ENCODE measurements around the gene SORCS2. TPM values are rescaled to one million over a fixed set of nuclear protein-coding genes. Genes with fewer than 3 reads are reported as not detected.

The SORCS2 gene
- total RNA-seq, 4 donors from 2014 or later: 0.48 to 1.8 (median 0.68) TPM; not detected in 1

DNA sequence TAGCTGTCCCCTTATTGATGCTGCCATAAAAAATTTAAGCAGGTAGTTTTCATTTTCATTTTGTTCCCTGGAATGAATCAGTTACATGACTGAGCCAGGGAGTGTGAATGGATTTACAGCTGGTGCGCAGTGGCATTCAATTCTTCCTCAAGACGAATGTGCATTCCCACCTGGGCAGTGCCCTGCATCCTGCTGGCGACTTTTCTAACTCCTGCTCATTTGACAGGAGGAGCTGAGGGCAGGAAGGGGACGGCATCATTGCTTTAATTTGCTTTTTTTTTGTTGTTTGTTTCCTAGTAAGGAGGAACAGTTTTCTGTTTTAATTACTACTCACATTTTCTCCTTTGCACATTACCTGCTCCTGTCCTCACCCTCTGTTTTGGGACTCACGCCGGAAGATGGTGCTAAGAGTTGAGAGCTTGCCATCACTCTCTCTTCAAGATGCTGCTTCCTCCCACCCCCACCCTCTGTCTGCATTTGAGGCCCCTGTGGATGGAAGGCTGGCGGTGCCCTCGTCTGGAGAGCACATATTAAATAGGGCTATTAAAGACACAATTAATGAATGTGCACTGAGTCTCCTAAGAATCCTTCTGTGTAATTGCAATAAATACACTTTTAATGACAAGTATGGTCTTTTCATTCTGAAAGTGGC lies 206.6 kb downstream of the SORCS2 start:
- Histone ChIP-seq H3K4me3 (no peak overlapping the region), H3K4me1 (peaks cover 0 to 6% (median 1%) of the 10 kb centered on the region in 4 donors), H3K9me3 (no peaks in the 10 kb centered on the region), H3K36me3 (no peaks in the 10 kb centered on the region), H3K27ac (no peak overlapping the region), H3K27me3 (no peaks in the 10 kb centered on the region)
- DNase-seq: no peak
- WGBS, 2 donors (ENCODE audit: low coverage in 1 of 2): 63 to 68% methylated on average over 3 to 8 of the region's 8 CpGs
- TF ChIP-seq, protein P1, sequence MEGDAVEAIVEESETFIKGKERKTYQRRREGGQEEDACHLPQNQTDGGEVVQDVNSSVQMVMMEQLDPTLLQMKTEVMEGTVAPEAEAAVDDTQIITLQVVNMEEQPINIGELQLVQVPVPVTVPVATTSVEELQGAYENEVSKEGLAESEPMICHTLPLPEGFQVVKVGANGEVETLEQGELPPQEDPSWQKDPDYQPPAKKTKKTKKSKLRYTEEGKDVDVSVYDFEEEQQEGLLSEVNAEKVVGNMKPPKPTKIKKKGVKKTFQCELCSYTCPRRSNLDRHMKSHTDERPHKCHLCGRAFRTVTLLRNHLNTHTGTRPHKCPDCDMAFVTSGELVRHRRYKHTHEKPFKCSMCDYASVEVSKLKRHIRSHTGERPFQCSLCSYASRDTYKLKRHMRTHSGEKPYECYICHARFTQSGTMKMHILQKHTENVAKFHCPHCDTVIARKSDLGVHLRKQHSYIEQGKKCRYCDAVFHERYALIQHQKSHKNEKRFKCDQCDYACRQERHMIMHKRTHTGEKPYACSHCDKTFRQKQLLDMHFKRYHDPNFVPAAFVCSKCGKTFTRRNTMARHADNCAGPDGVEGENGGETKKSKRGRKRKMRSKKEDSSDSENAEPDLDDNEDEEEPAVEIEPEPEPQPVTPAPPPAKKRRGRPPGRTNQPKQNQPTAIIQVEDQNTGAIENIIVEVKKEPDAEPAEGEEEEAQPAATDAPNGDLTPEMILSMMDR (IDR thresholded peaks at IDR 0.05): no peak
- TF ChIP-seq POLR2AphosphoS5 (IDR thresholded peaks at IDR 0.05) (no peak), POLR2A (IDR thresholded peaks at IDR 0.05) (no peak), EP300 (IDR thresholded peaks at IDR 0.05; ENCODE audit: low read depth) (no peak)
- in situ Hi-C loops (cut with MboI; ENCODE audit: low pct_ligation_motif_present in 1 of 4, low pct_unique_long_range_greater_than_20kb in 1 of 4, low sequenced_read_pairs in 3 of 4): no loop called here
- intact Hi-C loops (cut with DNase I; ENCODE audit: low total_unique reads): no loop called here

DNA sequence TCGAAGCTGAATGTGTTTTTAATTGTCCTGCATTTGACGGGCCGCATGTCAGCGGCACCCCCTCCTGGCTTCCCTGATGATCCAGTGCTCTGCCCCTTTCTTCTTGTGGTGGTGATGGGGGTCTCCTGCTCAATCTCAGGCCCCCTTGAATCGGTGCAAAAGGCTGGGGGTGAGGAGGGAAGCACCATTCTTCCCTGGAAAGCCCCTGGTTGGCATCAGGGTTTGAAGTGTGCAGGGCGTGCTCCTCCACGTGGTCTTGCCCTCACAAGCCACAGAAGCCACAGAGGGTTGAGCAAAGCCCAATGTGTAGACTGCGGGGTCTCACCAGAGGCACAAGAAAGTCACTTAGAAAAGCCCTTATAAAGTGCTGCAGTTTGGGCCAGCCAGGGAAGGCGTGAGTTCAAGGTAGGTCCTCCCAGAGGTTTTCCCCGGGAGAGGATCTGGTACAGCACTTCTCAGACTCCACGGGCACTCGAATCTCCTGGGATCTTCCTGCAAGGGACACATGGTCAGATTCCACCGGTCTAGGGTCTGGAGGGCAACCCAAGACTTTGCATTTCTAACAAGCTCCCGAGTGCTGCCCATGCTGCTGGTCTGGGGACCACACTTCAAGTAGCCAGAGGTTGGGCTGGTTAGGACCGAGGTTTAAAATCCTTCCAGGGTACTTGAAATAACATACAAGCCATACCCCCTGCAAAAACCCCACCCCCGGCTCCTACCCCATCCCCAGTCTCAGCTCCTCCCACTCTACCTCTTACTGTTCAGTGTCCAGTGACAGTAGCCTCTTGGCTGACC lies 207.3 kb downstream of the SORCS2 start:
- peaks cover 0 to 6% (median 1%) of the 10 kb centered on the region in 4 donors for H3K4me1 ChIP-seq
- no peak overlapping the region for H3K4me3 ChIP-seq
- no peaks in the 10 kb centered on the region for H3K36me3 ChIP-seq
- in situ Hi-C loops (cut with MboI; ENCODE audit: low pct_ligation_motif_present in 1 of 4, low pct_unique_long_range_greater_than_20kb in 1 of 4, low sequenced_read_pairs in 3 of 4) (no loop called here), intact Hi-C loops (cut with DNase I; ENCODE audit: low total_unique reads) (no loop called here)
- TF ChIP-seq EP300 (IDR thresholded peaks at IDR 0.05; ENCODE audit: low read depth) (no peak), POLR2AphosphoS5 (IDR thresholded peaks at IDR 0.05) (no peak), POLR2A (IDR thresholded peaks at IDR 0.05) (no peak)
- TF ChIP-seq, protein P1 (IDR thresholded peaks at IDR 0.05): no peak
- no peaks in the 10 kb centered on the region for H3K27me3 ChIP-seq
- no peaks in the 10 kb centered on the region for H3K9me3 ChIP-seq
- WGBS, 2 donors (ENCODE audit: low coverage in 1 of 2): 66% methylated on average over 14 of the region's 16 CpGs; no CpG with 5 or more reads in 1 of the 2 donors
- no peak for DNase-seq
- H3K27ac ChIP-seq: no peak overlapping the region

GRCh38 chr4:7400671-7401298 lies 208.4 kb downstream of the SORCS2 start:
- TF ChIP-seq EP300 (IDR thresholded peaks at IDR 0.05; ENCODE audit: low read depth) (no peak), POLR2A (IDR thresholded peaks at IDR 0.05) (no peak), POLR2AphosphoS5 (IDR thresholded peaks at IDR 0.05) (no peak)
- TF ChIP-seq, protein P1 (IDR thresholded peaks at IDR 0.05): no peak
- intact Hi-C loops (cut with DNase I; ENCODE audit: low total_unique reads) (no loop called here), in situ Hi-C loops (cut with MboI; ENCODE audit: low pct_ligation_motif_present in 1 of 4, low pct_unique_long_range_greater_than_20kb in 1 of 4, low sequenced_read_pairs in 3 of 4) (no loop called here)
- Histone ChIP-seq H3K27ac (no peak overlapping the region), H3K9me3 (no peaks in the 10 kb centered on the region), H3K27me3 (no peaks in the 10 kb centered on the region), H3K4me3 (no peak overlapping the region), H3K4me1 (peaks cover 0 to 6% (median 1%) of the 10 kb centered on the region in 4 donors), H3K36me3 (no peaks in the 10 kb centered on the region)
- WGBS, 2 donors (ENCODE audit: low coverage in 1 of 2): 63 to 78% methylated on average over 2 of the region's 2 CpGs
- no peak for DNase-seq

DNA sequence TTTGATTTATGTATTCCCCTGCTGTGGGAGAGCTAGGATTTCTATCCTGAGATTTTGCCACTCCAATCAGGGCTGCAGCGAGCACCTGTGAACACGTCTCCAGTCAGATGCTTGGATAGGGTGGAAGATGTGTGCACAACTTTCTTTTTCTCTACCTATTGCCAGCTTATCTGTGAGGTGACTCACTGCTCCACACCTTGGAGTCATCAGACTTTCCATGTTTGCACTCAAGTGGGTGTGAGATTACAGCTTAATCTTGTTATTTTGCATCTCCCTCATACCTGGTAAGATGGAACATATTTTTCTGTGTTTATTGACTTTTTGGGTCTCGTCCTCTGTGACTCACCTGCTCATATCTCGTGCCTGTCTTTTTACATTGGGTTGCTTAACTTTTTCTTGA lies 210.2 kb downstream of the SORCS2 start:
- Histone ChIP-seq H3K27ac (no peak overlapping the region), H3K4me1 (peaks cover 0 to 3% (median under 1%) of the 10 kb centered on the region in 4 donors), H3K27me3 (no peaks in the 10 kb centered on the region), H3K9me3 (no peaks in the 10 kb centered on the region), H3K4me3 (no peak overlapping the region), H3K36me3 (no peaks in the 10 kb centered on the region)
- no peak for DNase-seq
- 38 to 48% methylated on average over 3 to 4 of the region's 4 CpGs for WGBS, 2 donors (ENCODE audit: low coverage in 1 of 2)
- in situ Hi-C loops (cut with MboI; ENCODE audit: low pct_ligation_motif_present in 1 of 4, low pct_unique_long_range_greater_than_20kb in 1 of 4, low sequenced_read_pairs in 3 of 4) (no loop called here), intact Hi-C loops (cut with DNase I; ENCODE audit: low total_unique reads) (no loop called here)
- TF ChIP-seq EP300 (IDR thresholded peaks at IDR 0.05; ENCODE audit: low read depth): no peak
- no peak for TF ChIP-seq POLR2A (IDR thresholded peaks at IDR 0.05)
- TF ChIP-seq, protein P1 (IDR thresholded peaks at IDR 0.05): no peak
- no peak for TF ChIP-seq POLR2AphosphoS5 (IDR thresholded peaks at IDR 0.05)
